Measurements from ENCODE around the gene MAPK4. TPM values are rescaled to one million over a fixed set of nuclear protein-coding genes. Genes with fewer than 3 reads are reported as not detected.
A peak's percentile ranks its signal among the peaks of the same experiment; 100 is the strongest.

MAPK4 gene
- total RNA-seq, 2 donors from 2014 or later: 1.0 to 1.6 TPM

- WGBS, 2 donors: 94 to 95% methylated on average over 4 to 5 of the region's 5 CpGs
- TF ChIP-seq POLR2A (IDR thresholded peaks at IDR 0.05) (no peak), CTCF (IDR thresholded peaks at IDR 0.05) (no peak)
- intact Hi-C loops (cut with DNase I): no loop called here
- no peak for DNase-seq
- Histone ChIP-seq H3K9me3 (peaks cover 0 to 8% (median 0%) of the 10 kb centered on the region in 3 donors), H3K4me1 (no peaks in the 10 kb centered on the region), H3K27ac (no peak overlapping the region), H3K4me3 (no peak overlapping the region), H3K27me3 (no peaks in the 10 kb centered on the region), H3K36me3 (replicated peaks in 1 of 2; ENCODE audit: insufficient read depth in 1 of 2, low read depth in 2 of 2) (no peaks in the 10 kb centered on the region)
- no peak for ATAC-seq
Measured at GRCh38 chr18:50658601-50659000, 98.7 kb downstream of the MAPK4 start.

- no peaks in the 10 kb centered on the region for H3K4me1 ChIP-seq
- 61 to 63% methylated on average over 8 to 13 of the region's 13 CpGs for WGBS, 2 donors
- no peaks in the 10 kb centered on the region for H3K27me3 ChIP-seq
- peaks cover 0 to 8% (median 0%) of the 10 kb centered on the region in 3 donors for H3K9me3 ChIP-seq
- no peak overlapping the region for H3K4me3 ChIP-seq
- H3K27ac ChIP-seq: no peak overlapping the region
- DNase-seq (no peak), ATAC-seq (peak; percentile 37)
- TF ChIP-seq CTCF (IDR thresholded peaks at IDR 0.05) (no peak), POLR2A (IDR thresholded peaks at IDR 0.05) (no peak)
- no peaks in the 10 kb centered on the region for H3K36me3 ChIP-seq (replicated peaks in 1 of 2; ENCODE audit: insufficient read depth in 1 of 2, low read depth in 2 of 2)
- intact Hi-C loops (cut with DNase I): no loop called here
Measured at GRCh38 chr18:50659091-50660003, 99.5 kb downstream of the MAPK4 start.

- intact Hi-C loops (cut with DNase I): no loop called here
- no peaks in the 10 kb centered on the region for H3K36me3 ChIP-seq (replicated peaks in 1 of 2; ENCODE audit: insufficient read depth in 1 of 2, low read depth in 2 of 2)
- 64 to 100% methylated on average over 1 of the region's 1 CpG for WGBS, 2 donors
- no peaks in the 10 kb centered on the region for H3K4me1 ChIP-seq
- H3K27me3 ChIP-seq: no peaks in the 10 kb centered on the region
- no peak for TF ChIP-seq CTCF (IDR thresholded peaks at IDR 0.05)
- TF ChIP-seq POLR2A (IDR thresholded peaks at IDR 0.05): no peak
- no peak overlapping the region for H3K4me3 ChIP-seq
- H3K9me3 ChIP-seq: peaks cover 0 to 8% (median 0%) of the 10 kb centered on the region in 3 donors
- no peak for ATAC-seq
- no peak overlapping the region for H3K27ac ChIP-seq
- DNase-seq: no peak
Measured at GRCh38 chr18:50661013-50661412, 101.1 kb downstream of the MAPK4 start.

- Histone ChIP-seq H3K36me3 (replicated peaks in 1 of 2; ENCODE audit: insufficient read depth in 1 of 2, low read depth in 2 of 2) (no peaks in the 10 kb centered on the region), H3K27me3 (no peaks in the 10 kb centered on the region), H3K9me3 (peaks cover 0 to 8% (median 0%) of the 10 kb centered on the region in 3 donors), H3K4me3 (no peak overlapping the region), H3K27ac (no peak overlapping the region), H3K4me1 (no peaks in the 10 kb centered on the region)
- intact Hi-C loops (cut with DNase I): no loop called here
- TF ChIP-seq POLR2A (IDR thresholded peaks at IDR 0.05) (no peak), CTCF (IDR thresholded peaks at IDR 0.05) (peak in 6 of 7 experiments; percentile 38 to 80 (median 55))
- peak in 3 of 4 donors; percentile 23 to 54 (median 33) for DNase-seq
- peak; percentile 62 for ATAC-seq
- WGBS, 2 donors: 51 to 60% methylated on average over 3 of the region's 3 CpGs
Measured at GRCh38 chr18:50662177-50662576, 102.3 kb downstream of the MAPK4 start.

All from body of pancreas (tissue), 4 donors.